GM21528 (cell line): ENCODE measurements around the gene LRRN3.

Experiments
- ATAC-seq: cut with Tn5 transposase; IDR thresholded peaks from one replicate; pipeline ENCODE4 v1.9.1; 2021; ENCODE audit warnings: mild to moderate bottlenecking, moderate library complexity; ENCODE audit not compliant: unreplicated experiment, low FRiP score

The LRRN3 gene

GRCh38 chr7:111076205-111076604 lies 14.7 kb upstream of the LRRN3 start:
- no peak for ATAC-seq

- no peak for ATAC-seq
Observed at GRCh38 chr7:111077001-111077400, 13.9 kb upstream of the LRRN3 start.

GRCh38 chr7:111080495-111081105 lies 10.3 kb upstream of the LRRN3 start:
- no peak for ATAC-seq

- ATAC-seq, result no peak
Observed at GRCh38 chr7:111081546-111082267, 9.2 kb upstream of the LRRN3 start.

- no peak for ATAC-seq
Observed at GRCh38 chr7:111082351-111082750, 8.6 kb upstream of the LRRN3 start.

GRCh38 chr7:111083413-111083812 lies 7.5 kb upstream of the LRRN3 start:
- peak; percentile 99 for ATAC-seq

GRCh38 chr7:111085356-111085755 lies 5.6 kb upstream of the LRRN3 start:
- ATAC-seq, result no peak

- ATAC-seq, result no peak
Observed at GRCh38 chr7:111086532-111086931, 4.4 kb upstream of the LRRN3 start.

- ATAC-seq, result no peak
Observed at GRCh38 chr7:111088328-111088727, 2.6 kb upstream of the LRRN3 start.

- ATAC-seq, result no peak
Observed at GRCh38 chr7:111089822-111090426, 1.0 kb upstream of the LRRN3 start.

- no peak for ATAC-seq
Observed at GRCh38 chr7:111091593-111092358, 849 bp downstream of the LRRN3 start.

- peak; percentile 53 for ATAC-seq
Observed at GRCh38 chr7:111092406-111093236, 1.7 kb downstream of the LRRN3 start.

GRCh38 chr7:111093496-111093895 lies 2.6 kb downstream of the LRRN3 start:
- ATAC-seq, result no peak

- no peak for ATAC-seq
Observed at GRCh38 chr7:111094419-111094818, 3.5 kb downstream of the LRRN3 start.

GRCh38 chr7:111096997-111097396 lies 6.1 kb downstream of the LRRN3 start:
- ATAC-seq, result no peak

- peak; percentile 81 for ATAC-seq
Observed at GRCh38 chr7:111098011-111098925, 7.3 kb downstream of the LRRN3 start.

- no peak for ATAC-seq
Observed at GRCh38 chr7:111098926-111099250, 8.0 kb downstream of the LRRN3 start.

- ATAC-seq, result no peak
Observed at GRCh38 chr7:111101856-111102646, 11.1 kb downstream of the LRRN3 start.

- ATAC-seq, result no peak
Observed at GRCh38 chr7:111103136-111103535, 12.2 kb downstream of the LRRN3 start.
